Endothelial cell of umbilical vein (primary cell): ENCODE measurements around the gene CASP2.

Experiments used
- CTCF ChIP-seq, 2 donors: IDR thresholded peaks; 1 replicate in 1 of 2; 2 replicates in 1 of 2; pipeline ENCODE4 v1.5.1; 2011; ENCODE audit warnings: low read length in 2 of 2, mild to moderate bottlenecking in 2 of 2, moderate library complexity in 2 of 2, control low read depth in 1 of 2, inconsistent platforms in 1 of 2, low read depth in 1 of 2; ENCODE audit not compliant: insufficient read depth in 1 of 2; ENCODE audit errors: extremely low read depth in 1 of 2
- EZH2 ChIP-seq: IDR thresholded peaks from 2 replicates; pipeline ENCODE4 v1.6.1; 2012; ENCODE audit warnings: borderline replicate concordance, low read depth, mild to moderate bottlenecking, moderate library complexity, low read length, inconsistent platforms; ENCODE audit not compliant: severe bottlenecking
- POLR2AphosphoS5 ChIP-seq: IDR thresholded peaks from 2 replicates; pipeline ENCODE4 v1.6.1; 2012; ENCODE audit warnings: low read depth, mild to moderate bottlenecking, control low read depth, low read length, moderate library complexity; ENCODE audit not compliant: insufficient read depth
- TF ChIP-seq, protein P1 (sequence below): IDR thresholded peaks from 2 replicates; pipeline ENCODE4 v1.6.1; 2011; ENCODE audit not compliant: insufficient read depth, insufficient read length

DNA sequence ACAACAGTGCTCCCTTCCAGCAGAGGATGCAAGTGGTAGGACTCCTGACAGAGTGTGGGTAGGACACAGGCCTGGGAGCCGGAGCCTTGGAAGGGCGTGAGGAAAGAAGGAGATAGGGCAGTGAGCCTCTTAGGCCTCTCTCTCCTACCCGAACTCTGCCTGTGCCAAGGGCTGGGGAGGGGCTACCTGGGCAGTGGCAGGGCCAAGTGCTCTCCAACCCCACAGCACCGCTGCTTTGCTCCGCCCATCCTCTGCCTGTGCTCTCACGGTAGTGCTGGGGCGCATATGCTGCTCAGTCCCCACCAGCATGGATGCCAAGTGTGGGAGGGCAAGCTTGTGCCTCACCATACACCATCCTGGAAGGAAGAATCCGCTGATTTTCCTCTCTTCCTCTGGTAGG, 66.8 kb downstream of the CASP2 start:
- TF ChIP-seq CTCF (IDR thresholded peaks at IDR 0.05; ENCODE audit: extremely low read depth in 1 of 2, insufficient read depth in 1 of 2, low read depth in 1 of 2, low read length in 2 of 2) (no peak), EZH2 (no peak), POLR2AphosphoS5 (no peak)
- TF ChIP-seq, protein P1, sequence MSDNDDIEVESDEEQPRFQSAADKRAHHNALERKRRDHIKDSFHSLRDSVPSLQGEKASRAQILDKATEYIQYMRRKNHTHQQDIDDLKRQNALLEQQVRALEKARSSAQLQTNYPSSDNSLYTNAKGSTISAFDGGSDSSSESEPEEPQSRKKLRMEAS: no peak
